IMR-90 (cell line): Measurements from ENCODE around the gene LIMS2. TPM values are rescaled to one million over a fixed set of nuclear protein-coding genes. Genes with fewer than 3 reads are reported as not detected.

Source experiments
- ATAC-seq: fragments of 200-7000 bp; cut with Tn5 transposase; 2 replicates; pipeline ENCODE4 v1.9.1; 2020; ENCODE audit warnings: low read depth, mild to moderate bottlenecking, moderate library complexity
- BruUV-seq: library from RNA; stranded (reverse); fragments of 400-500 nt; replicated peaks from 2 replicates; lab custom pipeline; 2021; lab: Mats Ljungman, UMichigan
- CTCF ChIA-PET: fragments of 300-600 bp; formaldehyde crosslinking; extraction: SDS; loops from one replicate; lab custom pipeline; 2021; ENCODE audit warnings: antibody characterized with exemption; lab: Yijun Ruan, JAX
- POLR2A ChIA-PET: fragments of 300-600 bp; sonication (Branson Sonifier 250); formaldehyde crosslinking; loops from one replicate; lab custom pipeline; 2022; ENCODE audit warnings: antibody characterized with exemption; ENCODE audit not compliant: unreplicated experiment; lab: Charles Lee
- DNase-seq: peaks from one replicate; pipeline ENCODE4 v3.0.0; 2013
- H2AFZ ChIP-seq: replicated peaks from 2 replicates; pipeline ENCODE3; 2013; ENCODE audit warnings: low read length, mild to moderate bottlenecking; ENCODE audit not compliant: poor library complexity
- H2AK5ac ChIP-seq: 2 replicates; pipeline ENCODE4 v1.6.1; 2013; ENCODE audit warnings: low read depth, low read length, inconsistent platforms
- H2AK9ac ChIP-seq: replicated peaks from 2 replicates; pipeline ENCODE3; 2013; ENCODE audit warnings: mild to moderate bottlenecking, low read depth, low read length, moderate library complexity; ENCODE audit not compliant: poor library complexity
- H2BK120ac ChIP-seq: 2 replicates; pipeline ENCODE4 v1.6.1; 2013; ENCODE audit warnings: low read depth, low read length, inconsistent platforms
- H2BK15ac ChIP-seq: 3 replicates; pipeline ENCODE4 v1.6.1; 2013; ENCODE audit warnings: low read depth, low read length, inconsistent platforms
- H2BK20ac ChIP-seq: 2 replicates; pipeline ENCODE4 v1.6.1; 2013; ENCODE audit warnings: low read depth, mild to moderate bottlenecking, inconsistent platforms, low read length, moderate library complexity
- H2BK5ac ChIP-seq: 2 replicates; pipeline ENCODE4 v1.6.1; 2013; ENCODE audit warnings: mild to moderate bottlenecking, low read depth, low read length, inconsistent platforms; ENCODE audit not compliant: poor library complexity, severe bottlenecking
- H3K14ac ChIP-seq: replicated peaks from 2 replicates; pipeline ENCODE4 v1.6.1; 2013; ENCODE audit warnings: low read depth, low read length, inconsistent platforms
- H3K18ac ChIP-seq: 2 replicates; pipeline ENCODE4 v1.6.1; 2013; ENCODE audit warnings: low read depth, low read length, control low read depth
- H3K23ac ChIP-seq: 2 replicates; pipeline ENCODE4 v1.6.1; 2013; ENCODE audit warnings: low read depth, low read length, inconsistent platforms
- H3K27ac ChIP-seq: 2 replicates; pipeline ENCODE4 v1.5.1; 2013; ENCODE audit warnings: mild to moderate bottlenecking, control low read depth, low read length; ENCODE audit not compliant: insufficient read depth
- H3K27me3 ChIP-seq: 2 replicates; pipeline ENCODE4 v1.6.1; 2013; ENCODE audit warnings: low read length; ENCODE audit not compliant: control insufficient read depth, insufficient read depth
- H3K36me3 ChIP-seq: 2 replicates; pipeline ENCODE4 v1.6.1; 2013; ENCODE audit warnings: low read length, mixed read lengths; ENCODE audit not compliant: control insufficient read depth, insufficient read depth
- H3K4ac ChIP-seq: 2 replicates; pipeline ENCODE4 v1.6.1; 2013; ENCODE audit warnings: low read depth, low read length, inconsistent platforms
- H3K4me1 ChIP-seq: 2 replicates; pipeline ENCODE4 v1.6.1; 2013; ENCODE audit warnings: low read length, mixed read lengths; ENCODE audit not compliant: control insufficient read depth, insufficient read depth
- H3K4me2 ChIP-seq: 2 replicates; pipeline ENCODE4 v1.6.1; 2013; ENCODE audit warnings: low read depth, mild to moderate bottlenecking, control low read depth, low read length, moderate library complexity
- H3K4me3 ChIP-seq: 2 replicates; pipeline ENCODE4 v1.5.1; 2013; ENCODE audit warnings: low read depth, mild to moderate bottlenecking, control low read depth, low read length, moderate library complexity; ENCODE audit not compliant: insufficient read depth
- H3K56ac ChIP-seq: 2 replicates; pipeline ENCODE4 v1.6.1; 2013; ENCODE audit warnings: low read length, inconsistent platforms; ENCODE audit not compliant: insufficient read depth; ENCODE audit errors: extremely low read depth
- H3K79me1 ChIP-seq, 2 experiments: 2 replicates each; pipeline ENCODE4 v1.6.1; 2013; ENCODE audit warnings: low read length in 2 of 2, inconsistent platforms in 1 of 2, low read depth in 1 of 2
- H3K9ac ChIP-seq: 2 replicates; pipeline ENCODE4 v1.6.1; 2013; ENCODE audit warnings: low read depth, low read length, control low read depth
- H3K9me1 ChIP-seq: 2 replicates; pipeline ENCODE4 v1.6.1; 2013; ENCODE audit warnings: low read length, inconsistent platforms; ENCODE audit not compliant: insufficient read depth
- H3K9me3 ChIP-seq: 2 replicates; pipeline ENCODE4 v1.6.1; 2013; ENCODE audit warnings: low read length; ENCODE audit not compliant: control insufficient read depth, insufficient read depth
- H4K20me1 ChIP-seq: 2 replicates; pipeline ENCODE4 v1.6.1; 2013; ENCODE audit warnings: low read length, inconsistent platforms; ENCODE audit not compliant: insufficient read depth
- H4K5ac ChIP-seq: 2 replicates; pipeline ENCODE4 v1.6.1; 2013; ENCODE audit warnings: mild to moderate bottlenecking, low read depth, low read length, control low read depth
- H4K8ac ChIP-seq, 2 experiments: 2 replicates each; pipeline ENCODE4 v1.6.1; 2013; ENCODE audit warnings: low read depth in 2 of 2, low read length in 2 of 2, control low read depth in 1 of 2, inconsistent platforms in 1 of 2
- H4K91ac ChIP-seq: 2 replicates; pipeline ENCODE4 v1.6.1; 2013; ENCODE audit warnings: low read depth, low read length, inconsistent platforms; ENCODE audit not compliant: insufficient read depth
- CEBPB ChIP-seq: IDR thresholded peaks from 2 replicates; pipeline ENCODE4 v1.6.1; 2012; ENCODE audit warnings: low read depth, low read length, improper control_type of control experiment
- MAFK ChIP-seq: IDR thresholded peaks from 2 replicates; pipeline ENCODE4 v1.6.1; 2012; ENCODE audit warnings: low read depth, low read length, improper control_type of control experiment
- MXI1 ChIP-seq: IDR thresholded peaks from 2 replicates; pipeline ENCODE4 v1.6.1; 2012; ENCODE audit warnings: low read depth, mild to moderate bottlenecking, low read length, moderate library complexity, borderline replicate concordance
- RFX5 ChIP-seq: IDR thresholded peaks from 2 replicates; pipeline ENCODE4 v1.8.0; 2012; ENCODE audit warnings: low read depth, mild to moderate bottlenecking, low read length, moderate library complexity
- WGBS, 2 experiments: methylation state at CpG; one replicate each; pipeline versions ENCODE4 v1.1.5 to v1.1.7; 2013; ENCODE audit warnings: missing lambda C conversion rate in 2 of 2; ENCODE audit not compliant: insufficient read length in 1 of 2; ENCODE audit errors: extremely low coverage in 2 of 2; 5-methylcytosine and 5-hydroxymethylcytosine counted together
- dilution Hi-C: fragments of 300-500 bp; cut with HindIII; formaldehyde crosslinking; loops from one replicate; pipeline ENCODE4 v1.14.3; 2018; ENCODE audit warnings: low sequenced_read_pairs; ENCODE audit not compliant: unreplicated experiment
- in situ Hi-C: fragments of 300-500 bp; cut with MboI; formaldehyde crosslinking; loops from 3 replicates; pipeline ENCODE4 v1.14.3; 2019; ENCODE audit warnings: low sequenced_read_pairs, inconsistent platforms, mixed read lengths
- intact Hi-C: fragments of 100-400 bp; cut with micrococcal nuclease; formaldehyde crosslinking; loops from 2 replicates; pipeline ENCODE4 v1.10.0; 2022
- polyA plus RNA-seq, 3 experiments: library from polyadenylated mRNA; depleted of rRNA; stranded (reverse); fragments of >200 nt; gene quantifications; 2 replicates each; pipeline ENCODE4 v1.2.3, GENCODE V29; 2012; ENCODE audit warnings: low replicate concordance in 1 of 3
- total RNA-seq: library from RNA; depleted of rRNA; stranded (reverse); fragments of >200 nt; gene quantifications from 2 replicates; pipeline ENCODE4 v1.2.3, GENCODE V29; 2012

The LIMS2 gene
- total and polyA plus RNA-seq, 2 of the 4 experiments (the other 2 are of a cell fraction), result 1.3 to 18.8 TPM

DNA sequence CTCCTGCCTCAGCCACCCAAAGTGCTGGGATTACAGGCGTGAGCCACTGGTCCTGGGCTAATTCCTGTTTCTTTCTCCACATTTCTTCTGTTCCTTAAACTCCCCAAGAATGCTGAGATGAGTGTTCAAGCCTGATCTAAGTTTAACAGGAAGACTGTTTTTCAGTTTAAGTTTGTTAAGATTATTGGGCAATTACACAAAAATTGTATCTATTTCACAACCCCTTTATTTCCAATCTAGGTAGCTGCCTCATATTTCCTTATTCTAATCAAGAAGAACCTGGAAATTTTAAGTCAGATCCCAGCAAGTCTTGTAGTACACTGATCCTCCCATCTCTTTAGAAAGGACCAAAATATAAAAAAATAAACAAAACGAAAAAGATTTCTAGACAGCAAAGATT, 37.7 kb upstream of the LIMS2 start:
- Histone ChIP-seq H3K36me3 (peaks cover 31% of the 10 kb centered on the region), H4K20me1 (no peaks in the 10 kb centered on the region), H2BK5ac (no peak overlapping the region), H3K23ac (no peak overlapping the region), H3K14ac (no peak overlapping the region), H4K8ac (no peak overlapping the region), H3K4me3 (no peak overlapping the region), H4K91ac (no peak overlapping the region), H3K56ac (no peak overlapping the region), H4K5ac (no peak overlapping the region), H3K4me2 (no peak overlapping the region), H3K4me1 (no peaks in the 10 kb centered on the region; the same call in 1 of the 2 replicates), H3K4ac (no peak overlapping the region), H3K9me1 (no peaks in the 10 kb centered on the region), H3K9me3 (no peaks in the 10 kb centered on the region), H2BK20ac (no peak overlapping the region), H2AFZ (no peak overlapping the region), H3K27me3 (no peaks in the 10 kb centered on the region), H2BK15ac (no peak overlapping the region), H2BK120ac (no peak overlapping the region), H3K79me1 (no peaks in the 10 kb centered on the region), H3K27ac (no peak overlapping the region), H2AK9ac (no peak overlapping the region), H3K9ac (no peak overlapping the region), H2AK5ac (no peak overlapping the region), H3K18ac (no peak overlapping the region)
- dilution Hi-C loops, result no loop called here
- ATAC-seq (peak; percentile 53; the same call in 1 of the 2 replicates), DNase-seq (no peak)
- intact Hi-C loops, result no loop called here
- in situ Hi-C loops, result no loop called here
- no TSS peak for BruUV-seq
- CTCF ChIA-PET, result no interaction called here
- no CpG with 5 or more reads among the region's 2 CpGs for WGBS, 2 experiments
- TF ChIP-seq RFX5 (no peak), MAFK (no peak), MXI1 (no peak), CEBPB (peak; percentile 64; the same call in 1 of the 2 replicates)
- POLR2A ChIA-PET, result no interaction called here
